H1 (cell line): Measurements from ENCODE around the gene CNGA2.

Source experiments
- GTF2F1 ChIP-seq: IDR thresholded peaks from 2 replicates; pipeline ENCODE4 v1.6.1; 2012; ENCODE audit warnings: low read depth, low read length, improper control_type of control experiment, borderline replicate concordance
- POLR2A ChIP-seq, 2 experiments: IDR thresholded peaks; 1 replicate in 1 of 2; 2 replicates in 1 of 2; pipeline ENCODE4 v1.6.1; 2011; ENCODE audit warnings: low read depth in 2 of 2, low read length in 2 of 2, mild to moderate bottlenecking in 2 of 2; ENCODE audit errors: control extremely low read depth in 1 of 2
- USF2 ChIP-seq: IDR thresholded peaks from 2 replicates; pipeline ENCODE4 v1.6.1; 2011; ENCODE audit warnings: low read length, improper control_type of control experiment

- TF ChIP-seq GTF2F1 (no peak), USF2 (no peak), POLR2A (IDR thresholded peaks at IDR 0.05; ENCODE audit: control extremely low read depth in 1 of 2, low read depth in 2 of 2, low read length in 2 of 2) (no peak)
Observed at GRCh38 chrX:151743651-151744470, 9.3 kb downstream of the CNGA2 start.
